UCSD-AML1 (cell line): ENCODE results near the gene BICD1.

Experiments used
- DNase-seq: peaks from one replicate; lab custom pipeline; 2025; ENCODE audit not compliant: unreplicated experiment; lab: John Stamatoyannopoulos, UW

Gene BICD1

DNA sequence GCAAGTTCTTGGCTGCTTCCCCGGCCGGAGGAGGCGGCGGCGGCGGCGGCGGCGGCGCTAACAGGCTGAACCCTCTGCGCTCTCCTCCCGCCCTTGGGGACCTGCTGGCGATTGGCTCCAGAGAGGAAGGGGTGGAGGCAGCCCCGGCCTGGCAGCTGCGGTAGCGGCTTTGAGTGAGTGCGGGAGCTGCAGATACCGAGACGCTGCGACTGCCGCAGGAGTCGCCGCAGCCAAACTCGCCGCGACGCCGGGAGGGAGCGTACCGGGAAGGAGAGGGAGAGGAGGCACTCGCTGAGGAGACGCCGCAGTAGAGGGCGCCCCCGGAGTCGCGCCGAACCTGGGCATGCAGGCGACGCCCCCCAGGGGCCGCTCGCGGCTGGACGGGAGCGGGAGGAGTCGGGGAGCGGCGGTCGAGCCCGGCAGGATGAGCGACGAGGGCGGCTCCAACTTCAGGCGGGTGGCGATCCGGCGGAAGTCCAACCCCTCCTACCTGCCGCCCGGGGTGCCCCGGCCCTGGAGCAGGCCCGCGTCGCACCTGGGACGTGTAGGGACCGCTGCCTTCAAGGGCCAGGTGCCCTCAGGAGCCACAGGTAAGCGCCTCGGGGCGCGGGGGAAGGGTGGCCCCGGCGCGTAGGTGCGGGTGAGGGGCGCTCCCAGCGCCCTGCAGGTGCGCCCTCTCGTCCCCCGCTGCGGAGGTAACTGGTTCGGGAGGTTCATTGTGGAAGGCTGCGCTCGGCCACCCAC, 292.9 kb downstream of the BICD1 start, which contains the start of gene FGD4:
Gene FGD4, plus strand, starts transcription at position 189 of the 744 bp plus-strand sequence.
- peak; percentile 81 for DNase-seq

DNA sequence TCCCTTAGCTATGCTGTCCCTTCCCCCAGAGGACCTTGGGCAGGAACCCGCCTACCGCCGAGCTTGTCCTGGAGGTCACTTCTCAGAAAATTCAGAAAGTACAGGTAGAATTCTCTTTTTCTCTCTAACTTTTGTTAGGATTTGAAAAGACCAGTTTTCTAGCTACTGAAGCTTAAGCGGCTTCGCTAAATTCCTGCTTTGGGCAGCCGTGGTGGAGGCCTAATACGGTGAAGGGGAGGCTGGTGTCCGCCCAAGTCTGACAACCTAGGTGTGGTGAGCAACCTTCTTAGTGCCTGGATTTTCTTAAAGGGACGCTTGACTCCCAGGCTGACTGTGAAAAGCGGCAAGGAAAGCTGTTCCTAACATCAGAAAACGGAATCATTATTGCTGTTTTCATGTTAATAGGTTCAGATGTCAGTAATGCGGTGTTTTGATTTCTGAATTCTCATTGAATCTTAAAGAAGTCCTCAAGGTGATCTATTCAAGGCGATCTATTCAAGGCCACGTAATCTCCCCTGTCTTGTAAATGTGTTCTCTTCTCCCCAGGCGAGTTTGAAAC, 293.5 kb downstream of the BICD1 start:
- DNase-seq: no peak

DNA sequence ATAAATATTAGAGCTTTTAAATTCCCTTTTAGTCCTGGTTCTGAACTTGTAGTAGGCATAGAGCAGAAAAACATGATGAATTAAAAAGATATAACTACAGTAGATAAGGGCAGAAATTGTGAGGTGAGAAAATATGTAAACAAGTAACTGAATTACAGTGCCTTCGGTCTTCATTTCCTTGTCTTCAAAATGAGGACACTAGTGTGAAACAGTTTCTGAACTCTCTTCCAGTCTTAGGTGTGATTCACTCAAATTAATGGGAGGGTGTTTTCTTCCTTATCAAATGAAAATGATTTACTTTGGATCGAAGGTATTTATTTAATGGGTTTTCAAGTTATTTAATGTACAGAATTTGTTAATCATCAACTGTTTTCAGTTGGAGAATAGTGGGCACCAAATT, 294.2 kb downstream of the BICD1 start:
- no peak for DNase-seq

DNA sequence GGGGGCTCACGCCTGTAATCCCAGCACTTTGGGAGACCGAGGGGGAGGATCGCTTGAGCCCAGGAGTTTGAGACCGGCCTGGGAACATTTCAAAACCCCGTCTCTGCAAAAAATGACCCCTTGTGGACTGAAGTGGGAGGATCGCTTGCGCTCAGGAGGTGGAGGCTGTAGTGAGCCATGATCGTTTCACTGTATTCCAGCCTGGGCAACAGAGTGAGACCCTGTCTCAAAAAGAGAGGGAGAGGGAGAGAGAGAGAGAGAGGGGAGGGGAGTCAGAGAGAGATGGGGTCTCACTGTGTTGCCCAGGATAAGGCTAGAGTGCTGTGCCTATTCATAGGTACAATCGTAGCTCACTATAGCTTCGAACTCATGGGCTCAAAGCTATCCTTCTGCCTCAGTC, 295.5 kb downstream of the BICD1 start:
- DNase-seq: no peak

- no peak for DNase-seq
Measured at GRCh38 chr12:32402946-32403345, 296.3 kb downstream of the BICD1 start.

DNA sequence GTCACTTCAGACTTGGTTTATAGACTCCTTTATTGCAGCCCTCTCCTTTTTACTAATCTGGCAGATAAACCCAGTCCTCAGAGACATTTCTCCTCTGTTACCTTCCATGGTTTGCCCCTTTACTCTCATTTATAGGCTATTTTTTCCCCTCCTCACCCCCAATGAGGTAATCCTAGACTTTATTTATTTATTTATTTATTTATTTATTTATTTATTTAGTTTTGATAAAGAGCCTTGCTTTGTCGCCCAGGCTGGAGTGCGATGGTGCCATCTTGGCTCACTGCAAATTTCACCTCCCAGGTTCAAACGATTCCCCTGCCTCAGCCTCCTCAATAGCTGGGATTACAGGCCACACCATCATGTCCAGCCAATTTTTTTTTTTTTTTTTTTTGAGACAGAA, 301.1 kb downstream of the BICD1 start:
- no peak for DNase-seq

DNA sequence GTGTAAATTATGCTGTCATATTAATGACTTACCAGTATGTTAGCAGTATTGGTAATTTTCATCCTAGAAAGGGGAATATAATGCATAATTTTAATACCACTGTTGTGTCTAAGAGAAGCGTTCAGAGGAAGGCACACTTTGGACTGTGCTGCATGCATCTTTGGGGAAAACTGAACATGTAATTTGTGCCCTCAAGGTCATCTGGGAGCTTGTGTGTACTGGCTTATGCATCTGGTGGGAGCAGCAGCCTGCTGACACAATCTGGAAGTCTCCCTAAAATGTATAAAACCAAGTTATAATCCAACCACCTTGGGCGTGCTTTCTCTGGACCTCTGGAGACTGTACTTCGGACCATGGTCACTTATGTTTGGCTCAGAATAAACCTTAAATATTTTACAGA, 306.8 kb downstream of the BICD1 start:
- DNase-seq: no peak

DNA sequence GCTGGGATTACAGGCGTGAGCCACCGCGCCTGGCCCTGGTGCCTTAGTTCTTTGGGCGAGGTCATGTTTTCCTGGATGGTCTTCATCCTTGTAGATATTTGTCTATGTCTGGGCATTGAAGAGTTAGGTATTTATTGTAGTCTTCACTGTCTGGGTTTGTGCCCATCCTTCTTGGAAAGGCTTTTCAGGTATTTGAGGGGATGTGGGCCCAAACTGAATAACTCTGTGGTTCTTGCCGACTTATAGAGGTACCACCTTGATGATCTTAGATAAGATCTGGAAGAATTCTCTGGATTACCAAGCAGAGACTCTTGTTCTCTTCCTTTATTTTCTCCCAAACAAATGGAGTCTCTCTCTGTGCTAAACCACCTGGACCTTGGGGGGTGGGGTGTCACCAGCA, 311.6 kb downstream of the BICD1 start:
- DNase-seq: no peak

- no peak for DNase-seq
Measured at GRCh38 chr12:32418903-32419519, 312.4 kb downstream of the BICD1 start.

DNA sequence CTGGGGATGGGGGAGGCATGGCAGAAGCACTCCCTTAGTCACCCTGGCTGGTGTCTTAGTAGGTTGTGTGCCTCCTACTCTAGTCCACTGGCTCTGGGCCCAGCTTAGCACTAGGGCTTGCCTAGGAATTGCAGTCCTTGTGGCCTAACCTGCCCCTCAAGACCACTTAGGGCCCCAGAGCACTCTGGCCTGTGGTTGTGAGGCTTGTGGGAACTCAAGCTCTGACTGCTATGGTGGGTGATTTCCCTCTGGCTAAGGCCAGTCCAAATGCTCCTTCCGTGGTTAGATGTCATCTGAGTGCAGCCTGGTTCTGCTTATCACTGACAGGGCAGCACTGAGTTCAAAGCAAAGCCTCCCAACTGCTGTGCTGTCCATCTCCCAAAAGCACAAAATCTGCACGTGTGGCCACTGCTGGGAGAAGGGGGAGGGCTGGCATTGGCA, 312.9 kb downstream of the BICD1 start:
- DNase-seq: peak; percentile 48

- DNase-seq: no peak
Measured at GRCh38 chr12:32420356-32420755, 313.7 kb downstream of the BICD1 start.

- DNase-seq: no peak
Measured at GRCh38 chr12:32423559-32423958, 316.9 kb downstream of the BICD1 start.

DNA sequence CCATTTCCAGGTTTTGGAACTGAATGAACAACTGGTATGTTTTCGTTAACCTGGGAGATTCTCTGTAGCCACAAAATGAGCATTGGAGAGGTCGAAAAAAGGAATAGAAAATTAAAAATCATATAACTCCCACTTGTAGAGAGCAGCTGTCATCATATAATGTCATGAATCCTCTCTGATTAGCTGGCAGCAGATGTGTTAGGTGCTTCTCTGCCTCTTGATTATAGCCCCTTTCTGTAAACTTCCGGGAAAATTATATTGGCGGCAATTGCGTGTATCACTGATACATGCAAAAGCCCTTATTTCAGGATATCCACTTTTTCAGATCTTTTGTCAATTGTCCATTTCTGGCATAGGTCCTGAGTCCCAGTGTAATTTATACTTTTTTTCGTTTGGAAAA, 324.4 kb downstream of the BICD1 start:
- no peak for DNase-seq
